ENCODE data around the gene EML4. TPM values are rescaled to one million over a fixed set of nuclear protein-coding genes. Genes with fewer than 3 reads are reported as not detected.

The EML4 gene
- polyA plus RNA-seq, 1 of the 3 experiments (the other 2 are of a cell fraction), result 35.0 TPM

GRCh38 chr2:42289222-42289621 lies 120.1 kb downstream of the EML4 start (continued):
- no peak for TF ChIP-seq SIN3A (IDR thresholded peaks at IDR 0.05; ENCODE audit: borderline replicate concordance, low read depth, low read length)
- no peak for TF ChIP-seq FOXJ3 (CRISPR knock-in tag; IDR thresholded peaks at IDR 0.05)
- no peak for TF ChIP-seq USF2 (IDR thresholded peaks at IDR 0.05; ENCODE audit: borderline replicate concordance, low read depth, low read length)
- TF ChIP-seq, protein P1, sequence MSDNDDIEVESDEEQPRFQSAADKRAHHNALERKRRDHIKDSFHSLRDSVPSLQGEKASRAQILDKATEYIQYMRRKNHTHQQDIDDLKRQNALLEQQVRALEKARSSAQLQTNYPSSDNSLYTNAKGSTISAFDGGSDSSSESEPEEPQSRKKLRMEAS (IDR thresholded peaks at IDR 0.05; ENCODE audit: low read depth), result no peak
- no peak for TF ChIP-seq YY1 (IDR thresholded peaks at IDR 0.05; ENCODE audit: low read depth)
- TF ChIP-seq GABPA (IDR thresholded peaks at IDR 0.05; ENCODE audit: low read depth), result no peak
- TF ChIP-seq IRF3 (IDR thresholded peaks at IDR 0.05; ENCODE audit: low read depth, low read length), result no peak

GRCh38 chr2:42290005-42290404 lies 120.9 kb downstream of the EML4 start:
- POLR2A ChIA-PET, result no interaction called here
- Histone ChIP-seq H3K79me2 (ENCODE audit: insufficient read depth) (no peaks in the 10 kb centered on the region), H3K9ac (no peak overlapping the region), H4K20me1 (ENCODE audit: insufficient read depth) (no peaks in the 10 kb centered on the region), H3K9me3 (no peaks in the 10 kb centered on the region), H3K4me3 (ENCODE audit: low read depth in 2 of 2, low read length in 1 of 2) (no peak overlapping the region), H3K4me2 (no peak overlapping the region), H2AFZ (ENCODE audit: low read depth) (no peak overlapping the region), H3K4me1 (ENCODE audit: control insufficient read depth in 1 of 2, insufficient read depth in 2 of 2, low read depth in 1 of 2, low read length in 1 of 2) (no peaks in the 10 kb centered on the region; a peak in 2 of 4 replicates), H3K27me3 (ENCODE audit: insufficient read depth) (no peaks in the 10 kb centered on the region), H3F3A (replicated peaks; ENCODE audit: insufficient read depth) (no peaks in the 10 kb centered on the region), H3K27ac (ENCODE audit: low read depth in 2 of 2, low read length in 1 of 2) (no peak overlapping the region), H3K36me3 (replicated peaks in 1 of 2; ENCODE audit: control insufficient read depth in 1 of 2, insufficient read depth in 2 of 2, low read length in 1 of 2) (peaks cover 46 to 63% of the 10 kb centered on the region in 2 experiments), H3K9me2 (no peaks in the 10 kb centered on the region)
- DNase-seq, result no peak
- no peak for TF ChIP-seq CHD2 (IDR thresholded peaks at IDR 0.05; ENCODE audit: low read length, partially characterized antibody)
- no peak for TF ChIP-seq JUND (IDR thresholded peaks at IDR 0.05)
- TF ChIP-seq IRF3 (IDR thresholded peaks at IDR 0.05; ENCODE audit: low read depth, low read length), result no peak
- TF ChIP-seq GATA2 (CRISPR knock-in tag; IDR thresholded peaks at IDR 0.05), result no peak
- CTCF ChIA-PET, result interaction anchor here (0.6 to 1.3 kb wide), 7 partner anchors 15 to 195 kb away, joined by 3 to 4 read pairs (median 3); no protein-coding TSS in a partner anchor
- WGBS (ENCODE audit: low lambda C conversion rate), result 96% methylated on average over 8 of the region's 8 CpGs

GRCh38 chr2:42293019-42293418 lies 123.9 kb downstream of the EML4 start:
- Histone ChIP-seq H3K9me3 (no peaks in the 10 kb centered on the region), H3K4me3 (ENCODE audit: low read depth in 2 of 2, low read length in 1 of 2) (no peak overlapping the region), H3K4me2 (no peak overlapping the region), H3K36me3 (replicated peaks in 1 of 2; ENCODE audit: control insufficient read depth in 1 of 2, insufficient read depth in 2 of 2, low read length in 1 of 2) (peaks cover 67 to 73% of the 10 kb centered on the region in 2 experiments), H3K27ac (ENCODE audit: low read depth in 2 of 2, low read length in 1 of 2) (no peak overlapping the region), H3K9ac (no peak overlapping the region), H3K9me2 (no peaks in the 10 kb centered on the region), H3K27me3 (ENCODE audit: insufficient read depth) (no peaks in the 10 kb centered on the region), H3K4me1 (ENCODE audit: control insufficient read depth in 1 of 2, insufficient read depth in 2 of 2, low read depth in 1 of 2, low read length in 1 of 2) (peaks cover 0 to 12% of the 10 kb centered on the region in 2 experiments; a peak in 2 of 4 replicates), H4K20me1 (ENCODE audit: insufficient read depth) (no peaks in the 10 kb centered on the region), H2AFZ (ENCODE audit: low read depth) (no peak overlapping the region), H3F3A (replicated peaks; ENCODE audit: insufficient read depth) (no peaks in the 10 kb centered on the region), H3K79me2 (ENCODE audit: insufficient read depth) (no peaks in the 10 kb centered on the region)
- CTCF ChIA-PET, result interaction anchor here (2.3 kb wide), 1 partner anchor 207 kb away, joined by 5 read pairs; no protein-coding TSS in a partner anchor
- DNase-seq, result no peak
- POLR2A ChIA-PET, result no interaction called here
- 97% methylated on average over 8 of the region's 8 CpGs for WGBS (ENCODE audit: low lambda C conversion rate)
- no peak for TF ChIP-seq RFX5 (IDR thresholded peaks at IDR 0.05; ENCODE audit: low read length)

All from SK-N-SH (cell line).